ENCODE measurements around the gene IRS1.

Gene IRS1

GRCh38 chr2:226775032-226775509 is 24.5 kb downstream of the IRS1 start:
- DNase-seq (ENCODE audit: low read depth): no peak
- no peak overlapping the region for H3K4me3 ChIP-seq (ENCODE audit: low read length)
- no peak for TF ChIP-seq CTCF (conservative IDR thresholded peaks at IDR 0.05; ENCODE audit: low read length)

- DNase-seq (ENCODE audit: low read depth): no peak
- TF ChIP-seq CTCF (conservative IDR thresholded peaks at IDR 0.05; ENCODE audit: low read length): no peak
- H3K4me3 ChIP-seq (ENCODE audit: low read length): no peak overlapping the region
Observed at GRCh38 chr2:226773291-226773690, 26.3 kb downstream of the IRS1 start.

- TF ChIP-seq CTCF (conservative IDR thresholded peaks at IDR 0.05; ENCODE audit: low read length): no peak
- H3K4me3 ChIP-seq (ENCODE audit: low read length): no peak overlapping the region
- no peak for DNase-seq (ENCODE audit: low read depth)
Observed at GRCh38 chr2:226772389-226773179, 27.0 kb downstream of the IRS1 start.

- TF ChIP-seq CTCF (conservative IDR thresholded peaks at IDR 0.05; ENCODE audit: low read length): no peak
Observed at GRCh38 chr2:226771067-226771466, 28.6 kb downstream of the IRS1 start.

DNA sequence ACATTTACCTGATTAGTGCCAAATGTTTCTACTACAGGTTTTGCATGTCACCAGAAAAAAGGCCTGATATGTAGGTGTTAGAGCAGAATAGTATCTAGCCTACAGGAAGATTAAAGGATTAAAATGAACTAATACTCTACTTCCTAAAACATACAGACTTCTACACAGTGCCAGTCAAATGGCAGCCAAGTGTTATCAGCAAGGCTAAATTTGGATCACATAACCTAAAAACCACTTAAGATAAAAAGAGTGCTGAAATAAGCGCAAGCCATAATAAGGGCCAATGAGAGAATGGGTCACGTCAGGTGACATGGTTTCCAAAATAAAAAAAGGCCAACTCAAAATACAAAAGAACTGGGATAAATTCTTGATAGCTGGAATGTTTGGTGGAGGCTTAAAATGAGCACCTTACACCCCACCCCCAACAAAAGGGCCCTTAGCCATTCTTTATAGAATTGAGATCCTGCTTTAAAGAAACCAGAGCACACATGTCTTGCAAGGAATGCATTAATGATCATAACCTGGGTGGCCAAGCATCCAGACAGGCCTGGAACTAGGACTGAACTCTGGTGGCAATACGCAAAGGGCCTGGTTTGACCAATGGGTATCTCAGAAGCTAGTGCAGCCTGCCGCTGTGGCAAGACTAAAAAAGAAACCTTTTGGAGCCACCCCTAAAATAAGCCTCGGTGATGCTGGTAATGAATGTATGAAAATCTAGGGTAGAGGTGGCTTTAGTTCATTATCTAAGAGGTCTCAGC is 32.4 kb downstream of the IRS1 start:
- DNase-seq (ENCODE audit: low read depth): no peak
- TF ChIP-seq CTCF (conservative IDR thresholded peaks at IDR 0.05; ENCODE audit: low read length): no peak
- no peak overlapping the region for H3K4me3 ChIP-seq (ENCODE audit: low read length)

More at GRCh38 chr2:226771067-226771466, 28.6 kb downstream of the IRS1 start:
- no peak overlapping the region for H3K4me3 ChIP-seq (ENCODE audit: low read length)
- DNase-seq (ENCODE audit: low read depth): no peak

- DNase-seq (ENCODE audit: low read depth): peak; percentile 49
- TF ChIP-seq CTCF (conservative IDR thresholded peaks at IDR 0.05; ENCODE audit: low read length): no peak
- no peak overlapping the region for H3K4me3 ChIP-seq (ENCODE audit: low read length)
Observed at GRCh38 chr2:226766352-226767055, 33.1 kb downstream of the IRS1 start.
